ENCODE results near the gene IER5L. TPM values are rescaled to one million over a fixed set of nuclear protein-coding genes. Genes with fewer than 3 reads are reported as not detected.
"Not testable (repeated sequence)": the region's sequence is repeated elsewhere in the genome, so short reads cannot be mapped to it uniquely, and the experiment has no call there.

IER5L gene
- total and polyA plus RNA-seq, 12 donors = 0.46 to 168 (median 18.6) TPM

- DNase-seq = no peak
- H3K27ac ChIP-seq = no peak overlapping the region
- H3K4me3 ChIP-seq = no peak overlapping the region
- TF ChIP-seq POLR2A (IDR thresholded peaks at IDR 0.05) = no peak
- no peaks in the 10 kb centered on the region for H3K27me3 ChIP-seq
- intact Hi-C loops (cut with DNase I) = no loop called here
- H3K36me3 ChIP-seq (replicated peaks in 1 of 2) = no peaks in the 10 kb centered on the region
- H3K9me3 ChIP-seq (replicated peaks in 1 of 3) = no peaks in the 10 kb centered on the region
- H3K4me1 ChIP-seq (replicated peaks in 1 of 2) = no peaks in the 10 kb centered on the region
- WGBS, 4 donors = 71 to 100% (median 82%) methylated on average over 2 to 7 of the region's 7 CpGs
Measured at GRCh38 chr9:129193655-129194054, 15.6 kb upstream of the IER5L start.

- Histone ChIP-seq H3K27me3 (no peaks in the 10 kb centered on the region), H3K9me3 (replicated peaks in 1 of 3) (no peaks in the 10 kb centered on the region), H3K4me3 (no peak overlapping the region), H3K4me1 (replicated peaks in 1 of 2) (no peaks in the 10 kb centered on the region), H3K27ac (no peak overlapping the region), H3K36me3 (replicated peaks in 1 of 2) (no peaks in the 10 kb centered on the region)
- intact Hi-C loops (cut with DNase I) = no loop called here
- TF ChIP-seq CTCF (IDR thresholded peaks at IDR 0.05) = no peak
- no peak for TF ChIP-seq POLR2A (IDR thresholded peaks at IDR 0.05)
- 87 to 94% (median 92%) methylated on average over 7 of the region's 7 CpGs for WGBS, 4 donors
- no peak for DNase-seq
Measured at GRCh38 chr9:129191234-129191633, 13.2 kb upstream of the IER5L start.

GRCh38 chr9:129189971-129190370, 11.9 kb upstream of the IER5L start:
- H3K9me3 ChIP-seq (replicated peaks in 1 of 3); H3K36me3 ChIP-seq (replicated peaks in 1 of 2); H3K4me3 ChIP-seq; H3K27me3 ChIP-seq; intact Hi-C loops (cut with DNase I); H3K27ac ChIP-seq; DNase-seq; H3K4me1 ChIP-seq (replicated peaks in 1 of 2): not testable (repeated sequence)
- WGBS, 4 donors = 90 to 99% (median 94%) methylated on average over 8 of the region's 8 CpGs

- H3K27ac ChIP-seq = no peak overlapping the region
- TF ChIP-seq CTCF (IDR thresholded peaks at IDR 0.05) (no peak), POLR2A (IDR thresholded peaks at IDR 0.05) (no peak)
- no peaks in the 10 kb centered on the region for H3K27me3 ChIP-seq
- intact Hi-C loops (cut with DNase I) = no loop called here
- DNase-seq = no peak
- no peaks in the 10 kb centered on the region for H3K36me3 ChIP-seq (replicated peaks in 1 of 2)
- H3K9me3 ChIP-seq (replicated peaks in 1 of 3) = no peaks in the 10 kb centered on the region
- WGBS, 4 donors = 36 to 92% (median 76%) methylated on average over 1 of the region's 1 CpG
- no peak overlapping the region for H3K4me3 ChIP-seq
- peaks cover 0 to 10% of the 10 kb centered on the region in 2 donors for H3K4me1 ChIP-seq (replicated peaks in 1 of 2)
Measured at GRCh38 chr9:129187042-129187441, 9.0 kb upstream of the IER5L start.

GRCh38 chr9:129185991-129186390, 7.9 kb upstream of the IER5L start:
- Histone ChIP-seq H3K36me3 (replicated peaks in 1 of 2) (no peaks in the 10 kb centered on the region), H3K27me3 (no peaks in the 10 kb centered on the region), H3K27ac (no peak overlapping the region), H3K4me1 (replicated peaks in 1 of 2) (peaks cover 0 to 10% of the 10 kb centered on the region in 2 donors), H3K9me3 (replicated peaks in 1 of 3) (no peaks in the 10 kb centered on the region), H3K4me3 (no peak overlapping the region)
- no peak for DNase-seq
- intact Hi-C loops (cut with DNase I) = no loop called here
- 63 to 78% (median 72%) methylated on average over 10 of the region's 10 CpGs for WGBS, 4 donors
- TF ChIP-seq CTCF (IDR thresholded peaks at IDR 0.05) (no peak), POLR2A (IDR thresholded peaks at IDR 0.05) (no peak)
